HCT116 (cell line): ENCODE measurements around the gene CRISPLD2.

ENCODE experiments used
- CEBPB ChIP-seq: IDR thresholded peaks from 2 replicates; pipeline ENCODE4 v1.6.1; 2012; ENCODE audit warnings: low read depth
- ELF1 ChIP-seq: IDR thresholded peaks from 2 replicates; pipeline ENCODE4 v1.6.1; 2012; ENCODE audit warnings: low read depth, borderline replicate concordance
- FOSL1 ChIP-seq: IDR thresholded peaks from 2 replicates; pipeline ENCODE4 v1.6.1; 2012; ENCODE audit warnings: low read depth
- POLR2A ChIP-seq: IDR thresholded peaks from 2 replicates; pipeline ENCODE4 v1.7.0; 2011; ENCODE audit warnings: borderline replicate concordance; ENCODE audit not compliant: insufficient read depth, insufficient read length; ENCODE audit errors: extremely low read depth
- POLR2AphosphoS5 ChIP-seq: IDR thresholded peaks from 2 replicates; pipeline ENCODE4 v1.6.1; 2011; ENCODE audit warnings: mild to moderate bottlenecking, low read depth, low read length, moderate library complexity
- SRF ChIP-seq: IDR thresholded peaks from 2 replicates; pipeline ENCODE4 v1.6.1; 2012; ENCODE audit warnings: low read depth
- YY1 ChIP-seq: IDR thresholded peaks from 2 replicates; pipeline ENCODE4 v1.6.1; 2011; ENCODE audit warnings: low read length, low read depth, moderate library complexity, mild to moderate bottlenecking; ENCODE audit not compliant: insufficient replicate concordance; ENCODE audit errors: extremely low read depth
- TF ChIP-seq, protein P1 (sequence below), 3 experiments: fragments of 200-600 bp in 1 of 3; sonication (generic) in 1 of 3; IDR thresholded peaks in 2 of 3; conservative IDR thresholded peaks in 1 of 3; 2 replicates each; pipeline ENCODE4 v1.5.1; 2012 to 2017; ENCODE audit warnings: low read depth in 2 of 3, low read length in 2 of 3, antibody characterized with exemption in 1 of 3, borderline replicate concordance in 1 of 3, control low read depth in 1 of 3, mild to moderate bottlenecking in 1 of 3, mixed read lengths in 1 of 3, mixed run types in 1 of 3, moderate library complexity in 1 of 3; ENCODE audit not compliant: insufficient read depth in 1 of 3
- TF ChIP-seq, protein P2 (sequence below): IDR thresholded peaks from 2 replicates; pipeline ENCODE4 v1.6.1; 2012

DNA sequence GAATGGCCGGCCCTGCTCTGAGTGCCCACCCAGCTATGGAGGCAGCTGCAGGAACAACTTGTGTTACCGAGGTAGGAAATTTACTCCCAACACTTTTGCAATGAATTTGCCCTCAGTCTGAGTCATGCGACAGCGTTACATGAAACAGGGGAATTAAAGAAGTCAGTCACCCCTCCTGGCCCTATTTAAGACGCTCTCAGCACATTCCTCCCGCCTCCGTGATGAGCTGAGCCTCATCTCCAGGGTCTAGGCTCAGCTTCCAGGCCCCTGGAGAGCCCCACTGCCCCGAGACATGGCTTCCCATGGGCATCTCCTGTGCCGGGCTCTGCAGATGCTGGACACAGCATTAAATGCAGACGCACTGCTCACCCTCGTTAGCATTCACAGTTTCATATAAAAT, 35.0 kb downstream of the CRISPLD2 start:
- TF ChIP-seq, protein P1, sequence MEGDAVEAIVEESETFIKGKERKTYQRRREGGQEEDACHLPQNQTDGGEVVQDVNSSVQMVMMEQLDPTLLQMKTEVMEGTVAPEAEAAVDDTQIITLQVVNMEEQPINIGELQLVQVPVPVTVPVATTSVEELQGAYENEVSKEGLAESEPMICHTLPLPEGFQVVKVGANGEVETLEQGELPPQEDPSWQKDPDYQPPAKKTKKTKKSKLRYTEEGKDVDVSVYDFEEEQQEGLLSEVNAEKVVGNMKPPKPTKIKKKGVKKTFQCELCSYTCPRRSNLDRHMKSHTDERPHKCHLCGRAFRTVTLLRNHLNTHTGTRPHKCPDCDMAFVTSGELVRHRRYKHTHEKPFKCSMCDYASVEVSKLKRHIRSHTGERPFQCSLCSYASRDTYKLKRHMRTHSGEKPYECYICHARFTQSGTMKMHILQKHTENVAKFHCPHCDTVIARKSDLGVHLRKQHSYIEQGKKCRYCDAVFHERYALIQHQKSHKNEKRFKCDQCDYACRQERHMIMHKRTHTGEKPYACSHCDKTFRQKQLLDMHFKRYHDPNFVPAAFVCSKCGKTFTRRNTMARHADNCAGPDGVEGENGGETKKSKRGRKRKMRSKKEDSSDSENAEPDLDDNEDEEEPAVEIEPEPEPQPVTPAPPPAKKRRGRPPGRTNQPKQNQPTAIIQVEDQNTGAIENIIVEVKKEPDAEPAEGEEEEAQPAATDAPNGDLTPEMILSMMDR (IDR thresholded peaks at IDR 0.05 in 2 of 3, conservative IDR thresholded peaks at IDR 0.05 in 1 of 3; ENCODE audit: borderline replicate concordance in 1 of 3, insufficient read depth in 1 of 3, low read depth in 2 of 3, low read length in 2 of 3): no peak
- no peak for TF ChIP-seq ELF1
- TF ChIP-seq CEBPB: no peak
- no peak for TF ChIP-seq YY1
- TF ChIP-seq POLR2A: no peak
- TF ChIP-seq SRF: no peak
- TF ChIP-seq, protein P2, sequence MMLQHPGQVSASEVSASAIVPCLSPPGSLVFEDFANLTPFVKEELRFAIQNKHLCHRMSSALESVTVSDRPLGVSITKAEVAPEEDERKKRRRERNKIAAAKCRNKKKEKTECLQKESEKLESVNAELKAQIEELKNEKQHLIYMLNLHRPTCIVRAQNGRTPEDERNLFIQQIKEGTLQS: no peak
- TF ChIP-seq FOSL1: no peak
- TF ChIP-seq POLR2AphosphoS5: no peak
